HL-60 (cell line): ENCODE data around the gene POLR2L.

Experiments used
- CTCF ChIP-seq: IDR thresholded peaks from one replicate; pipeline ENCODE4 v1.5.1; 2011; ENCODE audit warnings: low read length, control low read depth, inconsistent platforms; ENCODE audit not compliant: insufficient read depth
- GABPA ChIP-seq: IDR thresholded peaks from 2 replicates; pipeline ENCODE4 v1.6.1; 2012; ENCODE audit warnings: low read depth
- POLR2AphosphoS5 ChIP-seq: IDR thresholded peaks from 2 replicates; pipeline ENCODE4 v1.6.1; 2012; ENCODE audit warnings: low read depth
- REST ChIP-seq: IDR thresholded peaks from 2 replicates; pipeline ENCODE4 v1.6.1; 2012; ENCODE audit warnings: low read depth; ENCODE audit not compliant: insufficient replicate concordance
- SPI1 ChIP-seq: IDR thresholded peaks from 2 replicates; pipeline ENCODE4 v1.6.1; 2012; ENCODE audit warnings: low read depth, mild to moderate bottlenecking, borderline replicate concordance

- TF ChIP-seq CTCF (no peak), POLR2AphosphoS5 (no peak), GABPA (no peak), REST (no peak), SPI1 (no peak)
Measured at GRCh38 chr11:868394-868793, 26.1 kb upstream of the POLR2L start.
